HepG2 (cell line): ENCODE data around the gene METTL16. TPM values are rescaled to one million over a fixed set of nuclear protein-coding genes. Genes with fewer than 3 reads are reported as not detected.

Source experiments
- ATAC-seq: fragments of 200-7000 bp; cut with Tn5 transposase; 3 replicates; pipeline ENCODE4 v1.9.1; 2020; ENCODE audit warnings: mild to moderate bottlenecking, moderate library complexity
- BruUV-seq: library from RNA; stranded (reverse); fragments of 400-500 nt; replicated peaks from 2 replicates; lab custom pipeline; 2021; lab: Mats Ljungman, UMichigan
- CTCF ChIA-PET: fragments of 300-600 bp; formaldehyde crosslinking; extraction: SDS; loops from one replicate; lab custom pipeline; 2021; ENCODE audit warnings: low total read pairs, inconsistent platforms, low intra/inter-chr PET ratio; lab: Yijun Ruan, JAX
- POLR2A ChIA-PET: fragments of 350-600 bp; sonication (Branson Sonifier 250); formaldehyde crosslinking; loops from one replicate; lab custom pipeline; 2020; ENCODE audit warnings: antibody characterized with exemption, inconsistent platforms; lab: Yijun Ruan, JAX
- DNase-seq: peaks from one replicate; pipeline ENCODE4 v3.0.0-alpha.2; 2015; ENCODE audit warnings: low spot score
- FAIRE-seq: peaks from 3 replicates; lab custom pipeline; 2011; peaks lifted over from hg19 to GRCh38; lab: Jason Lieb, UNC
- H2AFZ ChIP-seq: one replicate; pipeline ENCODE4 v1.6.1; 2011; ENCODE audit warnings: low read length, inconsistent platforms
- H3K27ac ChIP-seq: fragments of 300-600 bp; 3 replicates; pipeline ENCODE4 v1.8.0; 2011; ENCODE audit warnings: mixed run types, mild to moderate bottlenecking, mixed read lengths, low read length, inconsistent platforms; ENCODE audit not compliant: insufficient read depth; ENCODE audit errors: extremely low read length
- H3K27me3 ChIP-seq, 2 experiments: fragments of 200-600 bp in 1 of 2; 2 replicates in 1 of 2; 3 replicates in 1 of 2; pipeline versions ENCODE4 v1.6.0 to v1.8.0; 2011; ENCODE audit warnings: low read length in 2 of 2, mild to moderate bottlenecking in 2 of 2, moderate library complexity in 2 of 2, inconsistent platforms in 1 of 2; ENCODE audit not compliant: insufficient read depth in 2 of 2, control insufficient read depth in 1 of 2
- H3K36me3 ChIP-seq, 2 experiments: fragments of 200-600 bp in 1 of 2; replicated peaks in 1 of 2; 2 replicates in 1 of 2; 3 replicates in 1 of 2; pipeline versions ENCODE4 v1.5.1 to v1.8.0; 2011; ENCODE audit warnings: low read length in 2 of 2, inconsistent platforms in 1 of 2; ENCODE audit not compliant: insufficient read depth in 2 of 2, control insufficient read depth in 1 of 2
- H3K4me1 ChIP-seq: 2 replicates; pipeline ENCODE4 v1.5.1; 2012; ENCODE audit warnings: low read length, inconsistent platforms; ENCODE audit not compliant: insufficient read depth
- H3K4me2 ChIP-seq: 2 replicates; pipeline ENCODE4 v1.6.0; 2011; ENCODE audit warnings: low read depth, low read length, inconsistent platforms
- H3K4me3 ChIP-seq, 3 experiments: fragments of 200-600 bp in 1 of 3; sonication (generic), shearing (Covaris generic) in 1 of 3; replicated peaks in 1 of 3; 2 replicates each; pipeline ENCODE4 v1.5.1; 2011 to 2016; ENCODE audit warnings: low read length in 3 of 3, inconsistent platforms in 2 of 3, low read depth in 2 of 3, mild to moderate bottlenecking in 2 of 3, control low read depth in 1 of 3, mixed read lengths in 1 of 3; ENCODE audit not compliant: insufficient read depth in 1 of 3
- H3K79me2 ChIP-seq: one replicate; pipeline ENCODE4 v1.6.1; 2011; ENCODE audit warnings: low read length, inconsistent platforms; ENCODE audit not compliant: insufficient read depth
- H3K9ac ChIP-seq: 2 replicates; pipeline ENCODE4 v1.6.0; 2011; ENCODE audit warnings: mild to moderate bottlenecking, low read depth, low read length, inconsistent platforms; ENCODE audit not compliant: insufficient read depth
- H3K9me3 ChIP-seq: 2 replicates; pipeline ENCODE4 v1.5.1; 2012; ENCODE audit warnings: mild to moderate bottlenecking, low read length
- H4K20me1 ChIP-seq: 2 replicates; pipeline ENCODE4 v1.6.0; 2011; ENCODE audit warnings: inconsistent platforms, mild to moderate bottlenecking, low read length, moderate library complexity; ENCODE audit not compliant: insufficient read depth
- CCDC6 ChIP-seq: sonication (generic); formaldehyde crosslinking; IDR thresholded peaks from 2 replicates; pipeline ENCODE4 v1.8.1; 2022; ENCODE audit warnings: mild to moderate bottlenecking, missing genetic modification reagents, moderate library complexity
- SMARCE1 ChIP-seq: fragments of 450-650 bp; IDR thresholded peaks from 2 replicates; pipeline ENCODE4 v1.6.1; 2017; ENCODE audit warnings: borderline replicate concordance
- TAF1 ChIP-seq: sonication (generic); formaldehyde crosslinking; IDR thresholded peaks from 2 replicates; pipeline ENCODE4 v1.4.0; 2020; ENCODE audit warnings: missing genetic modification reagents
- ZFY ChIP-seq: sonication (generic); formaldehyde crosslinking; IDR thresholded peaks from 2 replicates; pipeline ENCODE4 v1.4.0; 2020; ENCODE audit warnings: missing genetic modification reagents
- ZNF572 ChIP-seq: sonication (generic); formaldehyde crosslinking; IDR thresholded peaks from 2 replicates; pipeline ENCODE4 v1.5.1; 2020; ENCODE audit warnings: mild to moderate bottlenecking, missing genetic modification reagents
- ZNF816 ChIP-seq: sonication (generic); formaldehyde crosslinking; IDR thresholded peaks from 2 replicates; pipeline ENCODE4 v1.8.0; 2022; ENCODE audit warnings: missing genetic modification reagents, mild to moderate bottlenecking, borderline replicate concordance
- ZSCAN12 ChIP-seq: sonication (generic); formaldehyde crosslinking; IDR thresholded peaks from 2 replicates; pipeline ENCODE4 v1.9.0; 2021; ENCODE audit warnings: mild to moderate bottlenecking, missing genetic modification reagents
- WGBS: methylation state at CpG from one replicate; pipeline ENCODE4 v1.1.6; 2017; ENCODE audit warnings: low lambda C conversion rate; 5-methylcytosine and 5-hydroxymethylcytosine counted together
- in situ Hi-C: cut with HindIII; loops from 2 replicates; pipeline ENCODE4 v1.10.0; 2017; ENCODE audit warnings: low pct_unique_long_range_greater_than_20kb; ENCODE audit not compliant: extremely low pct_ligation_motif_present
- intact Hi-C: fragments of 100-400 bp; cut with micrococcal nuclease; formaldehyde crosslinking; loops from one replicate; pipeline ENCODE4 v1.10.0; 2022; ENCODE audit not compliant: unreplicated experiment
- polyA plus RNA-seq, 8 experiments: library from polyadenylated mRNA; depleted of rRNA in 3 of 8; stranded (reverse) in 7 of 8; unstranded in 1 of 8; fragments of >200 nt; fragmentation: Illumina TruSeq in 4 of 8; extraction: Trizol in 4 of 8; gene quantifications; 2 replicates each; pipeline versions ENCODE4 v1.2.1 to v1.2.3, GENCODE V29; 2011 to 2016; ENCODE audit warnings: low read depth in 4 of 8, missing spikeins in 1 of 8, mixed read lengths in 1 of 8; ENCODE audit not compliant: insufficient read depth in 1 of 8
- total RNA-seq, 5 experiments: library from RNA; depleted of rRNA; stranded (reverse); fragments of >200 nt; fragmentation: Illumina TruSeq; extraction: Trizol; gene quantifications; 2 replicates each; pipeline ENCODE4 v1.2.3, GENCODE V29; 2016; ENCODE audit warnings: low read depth in 1 of 5
- TF ChIP-seq, protein P1 (sequence below), 2 experiments: sonication (generic) in 1 of 2; formaldehyde crosslinking in 1 of 2; IDR thresholded peaks; 2 replicates each; pipeline versions ENCODE4 v1.6.1 to v1.9.0; 2014 to 2022; ENCODE audit warnings: antibody characterized with exemption in 1 of 2, borderline replicate concordance in 1 of 2, inconsistent platforms in 1 of 2, low read depth in 1 of 2, missing genetic modification reagents in 1 of 2
- TF ChIP-seq, protein P2 (sequence below): sonication (generic); formaldehyde crosslinking; IDR thresholded peaks from 2 replicates; pipeline ENCODE4 v1.8.1; 2023; ENCODE audit warnings: mild to moderate bottlenecking, inconsistent platforms, moderate library complexity, missing genetic modification reagents, borderline replicate concordance
- TF ChIP-seq, protein P3 (sequence below): sonication (generic); formaldehyde crosslinking; IDR thresholded peaks from 2 replicates; pipeline ENCODE4 v1.5.1; 2020; ENCODE audit warnings: missing genetic modification reagents, mild to moderate bottlenecking, borderline replicate concordance
- TF ChIP-seq, protein P4 (sequence below): sonication (generic); formaldehyde crosslinking; IDR thresholded peaks from 2 replicates; pipeline ENCODE4 v1.4.0; 2020; ENCODE audit warnings: missing genetic modification reagents

METTL16 gene
- total and polyA plus RNA-seq, 2 of the 13 experiments (the other 11 are each of a cell fraction or from before 2014, with no cell fraction given), result 11.6 to 18.5 TPM

- TF ChIP-seq, protein P1, sequence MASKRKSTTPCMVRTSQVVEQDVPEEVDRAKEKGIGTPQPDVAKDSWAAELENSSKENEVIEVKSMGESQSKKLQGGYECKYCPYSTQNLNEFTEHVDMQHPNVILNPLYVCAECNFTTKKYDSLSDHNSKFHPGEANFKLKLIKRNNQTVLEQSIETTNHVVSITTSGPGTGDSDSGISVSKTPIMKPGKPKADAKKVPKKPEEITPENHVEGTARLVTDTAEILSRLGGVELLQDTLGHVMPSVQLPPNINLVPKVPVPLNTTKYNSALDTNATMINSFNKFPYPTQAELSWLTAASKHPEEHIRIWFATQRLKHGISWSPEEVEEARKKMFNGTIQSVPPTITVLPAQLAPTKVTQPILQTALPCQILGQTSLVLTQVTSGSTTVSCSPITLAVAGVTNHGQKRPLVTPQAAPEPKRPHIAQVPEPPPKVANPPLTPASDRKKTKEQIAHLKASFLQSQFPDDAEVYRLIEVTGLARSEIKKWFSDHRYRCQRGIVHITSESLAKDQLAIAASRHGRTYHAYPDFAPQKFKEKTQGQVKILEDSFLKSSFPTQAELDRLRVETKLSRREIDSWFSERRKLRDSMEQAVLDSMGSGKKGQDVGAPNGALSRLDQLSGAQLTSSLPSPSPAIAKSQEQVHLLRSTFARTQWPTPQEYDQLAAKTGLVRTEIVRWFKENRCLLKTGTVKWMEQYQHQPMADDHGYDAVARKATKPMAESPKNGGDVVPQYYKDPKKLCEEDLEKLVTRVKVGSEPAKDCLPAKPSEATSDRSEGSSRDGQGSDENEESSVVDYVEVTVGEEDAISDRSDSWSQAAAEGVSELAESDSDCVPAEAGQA (IDR thresholded peaks at IDR 0.05; ENCODE audit: low read depth), result no peak
- TF ChIP-seq, protein P1 (CRISPR knock-in tag; IDR thresholded peaks at IDR 0.05; ENCODE audit: borderline replicate concordance), result no peak
- TF ChIP-seq ZSCAN12 (CRISPR knock-in tag) (no peak), TAF1 (CRISPR knock-in tag) (no peak)
- TF ChIP-seq, protein P2, sequence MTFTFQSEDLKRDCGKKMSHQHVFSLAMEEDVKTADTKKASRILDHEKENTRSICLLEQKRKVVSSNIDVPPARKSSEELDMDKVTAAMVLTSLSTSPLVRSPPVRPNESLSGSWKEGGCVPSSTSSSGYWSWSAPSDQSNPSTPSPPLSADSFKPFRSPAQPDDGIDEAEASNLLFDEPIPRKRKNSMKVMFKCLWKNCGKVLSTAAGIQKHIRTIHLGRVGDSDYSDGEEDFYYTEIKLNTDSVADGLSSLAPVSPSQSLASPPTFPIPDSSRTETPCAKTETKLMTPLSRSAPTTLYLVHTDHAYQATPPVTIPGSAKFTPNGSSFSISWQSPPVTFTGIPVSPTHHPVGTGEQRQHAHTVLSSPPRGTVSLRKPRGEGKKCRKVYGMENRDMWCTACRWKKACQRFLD (CRISPR knock-in tag), result no peak
Observed at GRCh38 chr17:2445638-2446037, 66.0 kb downstream of the METTL16 start (continued).

- Histone ChIP-seq H3K27me3 (no peaks in the 10 kb centered on the region), H3K79me2 (no peaks in the 10 kb centered on the region), H3K36me3 (peaks cover 2 to 7% of the 10 kb centered on the region in 2 experiments; a peak in 4 of 5 replicates), H4K20me1 (no peaks in the 10 kb centered on the region), H3K4me1 (peaks cover 11% of the 10 kb centered on the region), H2AFZ (no peak overlapping the region), H3K4me2 (no peak overlapping the region), H3K9ac (no peak overlapping the region), H3K4me3 (no peak overlapping the region), H3K27ac (no peak overlapping the region), H3K9me3 (no peaks in the 10 kb centered on the region)
- 98% methylated on average over 8 of the region's 8 CpGs for WGBS
- CTCF ChIA-PET, result no interaction called here
- no peak for FAIRE-seq
- DNase-seq, result no peak
- in situ Hi-C loops, result no loop called here
- ATAC-seq, result no peak
- POLR2A ChIA-PET, result no interaction called here
- intact Hi-C loops, result no loop called here
- no TSS peak for BruUV-seq
- TF ChIP-seq, protein P3, sequence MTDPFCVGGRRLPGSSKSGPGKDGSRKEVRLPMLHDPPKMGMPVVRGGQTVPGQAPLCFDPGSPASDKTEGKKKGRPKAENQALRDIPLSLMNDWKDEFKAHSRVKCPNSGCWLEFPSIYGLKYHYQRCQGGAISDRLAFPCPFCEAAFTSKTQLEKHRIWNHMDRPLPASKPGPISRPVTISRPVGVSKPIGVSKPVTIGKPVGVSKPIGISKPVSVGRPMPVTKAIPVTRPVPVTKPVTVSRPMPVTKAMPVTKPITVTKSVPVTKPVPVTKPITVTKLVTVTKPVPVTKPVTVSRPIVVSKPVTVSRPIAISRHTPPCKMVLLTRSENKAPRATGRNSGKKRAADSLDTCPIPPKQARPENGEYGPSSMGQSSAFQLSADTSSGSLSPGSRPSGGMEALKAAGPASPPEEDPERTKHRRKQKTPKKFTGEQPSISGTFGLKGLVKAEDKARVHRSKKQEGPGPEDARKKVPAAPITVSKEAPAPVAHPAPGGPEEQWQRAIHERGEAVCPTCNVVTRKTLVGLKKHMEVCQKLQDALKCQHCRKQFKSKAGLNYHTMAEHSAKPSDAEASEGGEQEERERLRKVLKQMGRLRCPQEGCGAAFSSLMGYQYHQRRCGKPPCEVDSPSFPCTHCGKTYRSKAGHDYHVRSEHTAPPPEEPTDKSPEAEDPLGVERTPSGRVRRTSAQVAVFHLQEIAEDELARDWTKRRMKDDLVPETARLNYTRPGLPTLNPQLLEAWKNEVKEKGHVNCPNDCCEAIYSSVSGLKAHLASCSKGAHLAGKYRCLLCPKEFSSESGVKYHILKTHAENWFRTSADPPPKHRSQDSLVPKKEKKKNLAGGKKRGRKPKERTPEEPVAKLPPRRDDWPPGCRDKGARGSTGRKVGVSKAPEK (CRISPR knock-in tag), result no peak
- TF ChIP-seq SMARCE1 (no peak), ZFY (CRISPR knock-in tag) (no peak), ZNF572 (CRISPR knock-in tag) (no peak), CCDC6 (CRISPR knock-in tag) (no peak), ZNF816 (no peak)
- TF ChIP-seq, protein P4, sequence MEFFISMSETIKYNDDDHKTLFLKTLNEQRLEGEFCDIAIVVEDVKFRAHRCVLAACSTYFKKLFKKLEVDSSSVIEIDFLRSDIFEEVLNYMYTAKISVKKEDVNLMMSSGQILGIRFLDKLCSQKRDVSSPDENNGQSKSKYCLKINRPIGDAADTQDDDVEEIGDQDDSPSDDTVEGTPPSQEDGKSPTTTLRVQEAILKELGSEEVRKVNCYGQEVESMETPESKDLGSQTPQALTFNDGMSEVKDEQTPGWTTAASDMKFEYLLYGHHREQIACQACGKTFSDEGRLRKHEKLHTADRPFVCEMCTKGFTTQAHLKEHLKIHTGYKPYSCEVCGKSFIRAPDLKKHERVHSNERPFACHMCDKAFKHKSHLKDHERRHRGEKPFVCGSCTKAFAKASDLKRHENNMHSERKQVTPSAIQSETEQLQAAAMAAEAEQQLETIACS (CRISPR knock-in tag), result no peak
Observed at GRCh38 chr17:2444382-2444781, 67.3 kb downstream of the METTL16 start.
